IMR-90 (cell line): ENCODE results near the gene CRYGS. TPM values are rescaled to one million over a fixed set of nuclear protein-coding genes. Genes with fewer than 3 reads are reported as not detected.

Experiments
- ATAC-seq: fragments of 200-7000 bp; cut with Tn5 transposase; 2 replicates; pipeline ENCODE4 v1.9.1; 2020; ENCODE audit warnings: low read depth, mild to moderate bottlenecking, moderate library complexity
- BruUV-seq: library from RNA; stranded (reverse); fragments of 400-500 nt; replicated peaks from 2 replicates; lab custom pipeline; 2021; lab: Mats Ljungman, UMichigan
- CTCF ChIA-PET: fragments of 300-600 bp; formaldehyde crosslinking; extraction: SDS; loops from one replicate; lab custom pipeline; 2021; ENCODE audit warnings: antibody characterized with exemption; lab: Yijun Ruan, JAX
- POLR2A ChIA-PET: fragments of 300-600 bp; sonication (Branson Sonifier 250); formaldehyde crosslinking; loops from one replicate; lab custom pipeline; 2022; ENCODE audit warnings: antibody characterized with exemption; ENCODE audit not compliant: unreplicated experiment; lab: Charles Lee
- DNase-seq: peaks from one replicate; pipeline ENCODE4 v3.0.0; 2013
- H2AFZ ChIP-seq: replicated peaks from 2 replicates; pipeline ENCODE3; 2013; ENCODE audit warnings: low read length, mild to moderate bottlenecking; ENCODE audit not compliant: poor library complexity
- H2AK5ac ChIP-seq: 2 replicates; pipeline ENCODE4 v1.6.1; 2013; ENCODE audit warnings: low read depth, low read length, inconsistent platforms
- H2AK9ac ChIP-seq: replicated peaks from 2 replicates; pipeline ENCODE3; 2013; ENCODE audit warnings: mild to moderate bottlenecking, low read depth, low read length, moderate library complexity; ENCODE audit not compliant: poor library complexity
- H2BK120ac ChIP-seq: 2 replicates; pipeline ENCODE4 v1.6.1; 2013; ENCODE audit warnings: low read depth, low read length, inconsistent platforms
- H2BK15ac ChIP-seq: 3 replicates; pipeline ENCODE4 v1.6.1; 2013; ENCODE audit warnings: low read depth, low read length, inconsistent platforms
- H2BK20ac ChIP-seq: 2 replicates; pipeline ENCODE4 v1.6.1; 2013; ENCODE audit warnings: low read depth, mild to moderate bottlenecking, inconsistent platforms, low read length, moderate library complexity
- H2BK5ac ChIP-seq: 2 replicates; pipeline ENCODE4 v1.6.1; 2013; ENCODE audit warnings: mild to moderate bottlenecking, low read depth, low read length, inconsistent platforms; ENCODE audit not compliant: poor library complexity, severe bottlenecking
- H3K14ac ChIP-seq: replicated peaks from 2 replicates; pipeline ENCODE4 v1.6.1; 2013; ENCODE audit warnings: low read depth, low read length, inconsistent platforms
- H3K18ac ChIP-seq: 2 replicates; pipeline ENCODE4 v1.6.1; 2013; ENCODE audit warnings: low read depth, low read length, control low read depth
- H3K23ac ChIP-seq: 2 replicates; pipeline ENCODE4 v1.6.1; 2013; ENCODE audit warnings: low read depth, low read length, inconsistent platforms
- H3K27ac ChIP-seq: 2 replicates; pipeline ENCODE4 v1.5.1; 2013; ENCODE audit warnings: mild to moderate bottlenecking, control low read depth, low read length; ENCODE audit not compliant: insufficient read depth
- H3K27me3 ChIP-seq: 2 replicates; pipeline ENCODE4 v1.6.1; 2013; ENCODE audit warnings: low read length; ENCODE audit not compliant: control insufficient read depth, insufficient read depth
- H3K36me3 ChIP-seq: 2 replicates; pipeline ENCODE4 v1.6.1; 2013; ENCODE audit warnings: low read length, mixed read lengths; ENCODE audit not compliant: control insufficient read depth, insufficient read depth
- H3K4ac ChIP-seq: 2 replicates; pipeline ENCODE4 v1.6.1; 2013; ENCODE audit warnings: low read depth, low read length, inconsistent platforms
- H3K4me1 ChIP-seq: 2 replicates; pipeline ENCODE4 v1.6.1; 2013; ENCODE audit warnings: low read length, mixed read lengths; ENCODE audit not compliant: control insufficient read depth, insufficient read depth
- H3K4me2 ChIP-seq: 2 replicates; pipeline ENCODE4 v1.6.1; 2013; ENCODE audit warnings: low read depth, mild to moderate bottlenecking, control low read depth, low read length, moderate library complexity
- H3K4me3 ChIP-seq: 2 replicates; pipeline ENCODE4 v1.5.1; 2013; ENCODE audit warnings: low read depth, mild to moderate bottlenecking, control low read depth, low read length, moderate library complexity; ENCODE audit not compliant: insufficient read depth
- H3K56ac ChIP-seq: 2 replicates; pipeline ENCODE4 v1.6.1; 2013; ENCODE audit warnings: low read length, inconsistent platforms; ENCODE audit not compliant: insufficient read depth; ENCODE audit errors: extremely low read depth
- H3K79me1 ChIP-seq, 2 experiments: 2 replicates each; pipeline ENCODE4 v1.6.1; 2013; ENCODE audit warnings: low read length in 2 of 2, inconsistent platforms in 1 of 2, low read depth in 1 of 2
- H3K9ac ChIP-seq: 2 replicates; pipeline ENCODE4 v1.6.1; 2013; ENCODE audit warnings: low read depth, low read length, control low read depth
- H3K9me1 ChIP-seq: 2 replicates; pipeline ENCODE4 v1.6.1; 2013; ENCODE audit warnings: low read length, inconsistent platforms; ENCODE audit not compliant: insufficient read depth
- H3K9me3 ChIP-seq: 2 replicates; pipeline ENCODE4 v1.6.1; 2013; ENCODE audit warnings: low read length; ENCODE audit not compliant: control insufficient read depth, insufficient read depth
- H4K20me1 ChIP-seq: 2 replicates; pipeline ENCODE4 v1.6.1; 2013; ENCODE audit warnings: low read length, inconsistent platforms; ENCODE audit not compliant: insufficient read depth
- H4K5ac ChIP-seq: 2 replicates; pipeline ENCODE4 v1.6.1; 2013; ENCODE audit warnings: mild to moderate bottlenecking, low read depth, low read length, control low read depth
- H4K8ac ChIP-seq, 2 experiments: 2 replicates each; pipeline ENCODE4 v1.6.1; 2013; ENCODE audit warnings: low read depth in 2 of 2, low read length in 2 of 2, control low read depth in 1 of 2, inconsistent platforms in 1 of 2
- H4K91ac ChIP-seq: 2 replicates; pipeline ENCODE4 v1.6.1; 2013; ENCODE audit warnings: low read depth, low read length, inconsistent platforms; ENCODE audit not compliant: insufficient read depth
- FOS ChIP-seq: fragments of 150-350 bp; IDR thresholded peaks from 2 replicates; pipeline ENCODE4 v1.6.1; 2016; ENCODE audit warnings: low read depth, low read length
- MAFK ChIP-seq: IDR thresholded peaks from 2 replicates; pipeline ENCODE4 v1.6.1; 2012; ENCODE audit warnings: low read depth, low read length, improper control_type of control experiment
- NFE2L2 ChIP-seq: fragments of 150-350 bp; IDR thresholded peaks from 2 replicates; pipeline ENCODE4 v1.6.1; 2016; ENCODE audit warnings: low read depth, mild to moderate bottlenecking, low read length
- RCOR1 ChIP-seq: IDR thresholded peaks from 2 replicates; pipeline ENCODE4 v1.6.1; 2012; ENCODE audit warnings: mild to moderate bottlenecking, low read length, improper control_type of control experiment; ENCODE audit not compliant: insufficient replicate concordance
- RFX5 ChIP-seq: IDR thresholded peaks from 2 replicates; pipeline ENCODE4 v1.8.0; 2012; ENCODE audit warnings: low read depth, mild to moderate bottlenecking, low read length, moderate library complexity
- WGBS, 2 experiments: methylation state at CpG; one replicate each; pipeline versions ENCODE4 v1.1.5 to v1.1.7; 2013; ENCODE audit warnings: missing lambda C conversion rate in 2 of 2; ENCODE audit not compliant: insufficient read length in 1 of 2; ENCODE audit errors: extremely low coverage in 2 of 2; 5-methylcytosine and 5-hydroxymethylcytosine counted together
- dilution Hi-C: fragments of 300-500 bp; cut with HindIII; formaldehyde crosslinking; loops from one replicate; pipeline ENCODE4 v1.14.3; 2018; ENCODE audit warnings: low sequenced_read_pairs; ENCODE audit not compliant: unreplicated experiment
- in situ Hi-C: fragments of 300-500 bp; cut with MboI; formaldehyde crosslinking; loops from 3 replicates; pipeline ENCODE4 v1.14.3; 2019; ENCODE audit warnings: low sequenced_read_pairs, inconsistent platforms, mixed read lengths
- intact Hi-C: fragments of 100-400 bp; cut with micrococcal nuclease; formaldehyde crosslinking; loops from 2 replicates; pipeline ENCODE4 v1.10.0; 2022
- polyA plus RNA-seq, 3 experiments: library from polyadenylated mRNA; depleted of rRNA; stranded (reverse); fragments of >200 nt; gene quantifications; 2 replicates each; pipeline ENCODE4 v1.2.3, GENCODE V29; 2012; ENCODE audit warnings: low replicate concordance in 1 of 3
- total RNA-seq: library from RNA; depleted of rRNA; stranded (reverse); fragments of >200 nt; gene quantifications from 2 replicates; pipeline ENCODE4 v1.2.3, GENCODE V29; 2012

Gene CRYGS
- total and polyA plus RNA-seq, 2 of the 4 experiments (the other 2 are of a cell fraction) = 0.36 to 2.1 TPM

- Histone ChIP-seq H3K14ac (no peak overlapping the region), H2AFZ (no peak overlapping the region), H3K4me1 (no peaks in the 10 kb centered on the region; the same call in 1 of the 2 replicates), H3K56ac (no peak overlapping the region), H2AK9ac (no peak overlapping the region), H2BK15ac (no peak overlapping the region), H2AK5ac (no peak overlapping the region), H3K4ac (no peak overlapping the region), H4K8ac (no peak overlapping the region), H3K79me1 (no peaks in the 10 kb centered on the region), H3K4me2 (no peak overlapping the region), H3K36me3 (peaks cover 6% of the 10 kb centered on the region), H3K9ac (no peak overlapping the region), H2BK5ac (no peak overlapping the region), H2BK20ac (no peak overlapping the region), H4K20me1 (no peaks in the 10 kb centered on the region), H3K9me3 (no peaks in the 10 kb centered on the region), H4K91ac (no peak overlapping the region), H3K9me1 (no peaks in the 10 kb centered on the region), H3K23ac (no peak overlapping the region), H3K18ac (no peak overlapping the region), H3K27ac (no peak overlapping the region), H3K4me3 (no peak overlapping the region), H3K27me3 (peaks cover 3% of the 10 kb centered on the region; the same call in 1 of the 2 replicates), H4K5ac (no peak overlapping the region), H2BK120ac (no peak overlapping the region)
- WGBS, 2 experiments = 57% methylated on average over 1 of the region's 2 CpGs; no CpG with 5 or more reads in 1 of the 2 experiments
- TF ChIP-seq RCOR1 (no peak), RFX5 (no peak), MAFK (no peak), NFE2L2 (no peak), FOS (no peak)
- intact Hi-C loops (no loop called here), dilution Hi-C loops (no loop called here), in situ Hi-C loops (no loop called here)
- ChIA-PET POLR2A (no interaction called here), CTCF (interaction anchor here (0.6 kb wide), 1 partner anchor 26 kb away, joined by 3 read pairs; no protein-coding TSS in a partner anchor)
- BruUV-seq = no TSS peak
- DNase-seq = no peak
- no peak for ATAC-seq
Observed at GRCh38 chr3:186588632-186589031, 44.5 kb upstream of the CRYGS start.
